Measurements from ENCODE around the gene HMGCL.

Gene HMGCL

GRCh38 chr1:23779826-23780371 lies 45.3 kb downstream of the HMGCL start:
- H3K4me3 ChIP-seq (ENCODE audit: low read depth, low read length) = no peak overlapping the region; the same call in 1 of the 2 replicates
- H3K27ac ChIP-seq (ENCODE audit: extremely low read depth, low read depth, low read length) = no peak overlapping the region; the same call in 1 of the 2 replicates
- H3K4me1 ChIP-seq (ENCODE audit: control insufficient read depth, insufficient read depth, low read length) = peaks cover 7% of the 10 kb centered on the region; the same call in 1 of the 2 replicates
- ChIA-PET POLR2A (interaction anchor here (0.6 to 5.7 kb wide), 6 partner anchors 12 to 200 kb away, joined by 3 to 101 read pairs (median 4); partner anchors contain the start of genes GALE, HMGCL, LYPLA2 and SRSF10), CTCF (interaction anchor here (0.6 to 1.6 kb wide), 7 partner anchors 8 to 292 kb away, joined by 3 to 5 read pairs (median 4); partner anchors contain the start of gene LYPLA2)
- H3K9me3 ChIP-seq (ENCODE audit: control insufficient read depth, insufficient read depth, low read depth, low read length) = no peaks in the 10 kb centered on the region
- peaks cover 34 to 47% of the 10 kb centered on the region in 2 experiments for H3K36me3 ChIP-seq (ENCODE audit: control insufficient read depth in 2 of 2, insufficient read depth in 1 of 2, low read length in 2 of 2)
- TF ChIP-seq SALL2 (tag by site-specific recombination; IDR thresholded peaks at IDR 0.05; ENCODE audit: borderline replicate concordance) = no peak
- TF ChIP-seq PRDM1 (tag by site-specific recombination; IDR thresholded peaks at IDR 0.05) = 0 out of 2 replicates have a peak, but pooled peaks have one; percentile 47
- TF ChIP-seq PATZ1 (tag by site-specific recombination; IDR thresholded peaks at IDR 0.05) = peak; percentile 37
- TF ChIP-seq ZBTB26 (tag by site-specific recombination; optimal IDR thresholded peaks at IDR 0.05) = no peak
- TF ChIP-seq ZSCAN18 (tag by site-specific recombination; IDR thresholded peaks at IDR 0.05) = no peak
- TF ChIP-seq ZNF518A (tag by site-specific recombination; conservative IDR thresholded peaks at IDR 0.05; ENCODE audit: low read depth) = no peak
- TF ChIP-seq ZNF792 (tag by site-specific recombination; IDR thresholded peaks at IDR 0.05) = no peak
- TF ChIP-seq ZNF114 (tag by site-specific recombination; IDR thresholded peaks at IDR 0.05) = no peak
- TF ChIP-seq KLF17 (tag by site-specific recombination; IDR thresholded peaks at IDR 0.05) = no peak; the same call in 1 of the 2 replicates
- TF ChIP-seq ZNF138 (tag by site-specific recombination; IDR thresholded peaks at IDR 0.05; ENCODE audit: borderline replicate concordance) = no peak
- TF ChIP-seq ZNF16 (tag by site-specific recombination; IDR thresholded peaks at IDR 0.05; ENCODE audit: low read depth) = no peak
- TF ChIP-seq RBAK (tag by site-specific recombination; IDR thresholded peaks at IDR 0.05) = no peak
- TF ChIP-seq ZNF324 (tag by site-specific recombination; IDR thresholded peaks at IDR 0.05) = peak; percentile 68; the same call in 1 of the 2 replicates
- no peak for TF ChIP-seq ZBTB1 (tag by site-specific recombination; IDR thresholded peaks at IDR 0.05)
- TF ChIP-seq ZNF248 (tag by site-specific recombination; IDR thresholded peaks at IDR 0.05) = no peak
- TF ChIP-seq ZNF837 (tag by site-specific recombination; IDR thresholded peaks at IDR 0.05) = no peak
- no peak for TF ChIP-seq ZSCAN4 (tag by site-specific recombination; IDR thresholded peaks at IDR 0.05)
- TF ChIP-seq ZNF596 (tag by site-specific recombination; IDR thresholded peaks at IDR 0.05) = no peak
- no peak for TF ChIP-seq ZNF184 (tag by site-specific recombination; IDR thresholded peaks at IDR 0.05)
- no peak for TF ChIP-seq HOXC10 (CRISPR knock-in tag; IDR thresholded peaks at IDR 0.05)
- peak; percentile 85 for TF ChIP-seq ZNF629 (tag by site-specific recombination; IDR thresholded peaks at IDR 0.05)
- peak; percentile 49; the same call in 1 of the 2 replicates for TF ChIP-seq ZXDB (tag by site-specific recombination; IDR thresholded peaks at IDR 0.05)
- no peak for TF ChIP-seq ZNF645 (tag by site-specific recombination; IDR thresholded peaks at IDR 0.05)
- no peak for TF ChIP-seq ZNF473 (tag by site-specific recombination; IDR thresholded peaks at IDR 0.05)
- TF ChIP-seq GLI2 (tag by site-specific recombination; IDR thresholded peaks at IDR 0.05; ENCODE audit: borderline replicate concordance, low read depth) = no peak

All from HEK293 (cell line).